Natural killer cell (primary cell): ENCODE results near the gene CILP2. TPM values are rescaled to one million over a fixed set of nuclear protein-coding genes. Genes with fewer than 3 reads are reported as not detected.
A peak's percentile ranks its signal among the peaks of the same experiment; 100 is the strongest.

Experiments used
- ATAC-seq, 3 donors: fragments of 150-1000 bp in 2 of 3; fragments of 200-7000 bp in 1 of 3; cut with Tn5 transposase; 1 replicate in 1 of 3; 2 replicates in 2 of 3; pipeline ENCODE4 v1.10.0; 2021; ENCODE audit warnings: mild to moderate bottlenecking in 2 of 3, moderate library complexity in 2 of 3
- DNase-seq, 2 donors: peaks; one replicate each; pipeline versions ENCODE4 v3.0.0 to v3.0.0-alpha.2; 2013 to 2021; ENCODE audit warnings: mixed read lengths in 1 of 2
- H3K27ac ChIP-seq: one replicate; pipeline ENCODE4 v1.5.1; 2013; ENCODE audit warnings: mild to moderate bottlenecking, low read length
- H3K27me3 ChIP-seq: one replicate; pipeline ENCODE4 v1.6.1; 2013; ENCODE audit warnings: low read length; ENCODE audit not compliant: control insufficient read depth, insufficient read depth
- H3K36me3 ChIP-seq: one replicate; pipeline ENCODE4 v1.6.1; 2013; ENCODE audit warnings: low read length; ENCODE audit not compliant: control insufficient read depth, insufficient read depth
- H3K4me1 ChIP-seq: one replicate; pipeline ENCODE4 v1.6.1; 2013; ENCODE audit warnings: low read length; ENCODE audit not compliant: control insufficient read depth, insufficient read depth
- H3K4me3 ChIP-seq: one replicate; pipeline ENCODE4 v1.5.1; 2013; ENCODE audit warnings: low read length
- H3K9me3 ChIP-seq: one replicate; pipeline ENCODE4 v1.6.1; 2013; ENCODE audit warnings: low read length; ENCODE audit not compliant: control insufficient read depth, insufficient read depth
- H3K27ac Mint-ChIP-seq, 2 donors: one replicate each; pipeline ENCODE4 v1.8.0; 2022; ENCODE audit warnings: mild to moderate bottlenecking in 2 of 2, mixed read lengths in 2 of 2, moderate library complexity in 1 of 2
- H3K27me3 Mint-ChIP-seq, 2 donors: one replicate each; pipeline ENCODE4 v1.8.0; 2022; ENCODE audit warnings: low read depth in 2 of 2, mixed read lengths in 2 of 2
- H3K36me3 Mint-ChIP-seq: one replicate; pipeline ENCODE4 v1.8.0; 2022; ENCODE audit warnings: mixed read lengths
- H3K4me1 Mint-ChIP-seq, 2 donors: one replicate each; pipeline ENCODE4 v1.8.0; 2022; ENCODE audit warnings: mixed read lengths in 2 of 2
- H3K4me3 Mint-ChIP-seq: one replicate; pipeline ENCODE4 v1.8.0; 2022; ENCODE audit warnings: mild to moderate bottlenecking, moderate library complexity, mixed read lengths
- H3K9me3 Mint-ChIP-seq, 2 donors: one replicate each; pipeline ENCODE4 v1.8.0; 2022; ENCODE audit warnings: mixed read lengths in 2 of 2
- CTCF ChIP-seq: fragments of 200-600 bp; IDR thresholded peaks from one replicate; pipeline ENCODE4 v1.8.0; 2022; ENCODE audit warnings: antibody characterized with exemption
- WGBS: methylation state at CpG from one replicate; pipeline ENCODE4 v1.1.7; 2013; ENCODE audit warnings: missing lambda C conversion rate; ENCODE audit not compliant: insufficient coverage; 5-methylcytosine and 5-hydroxymethylcytosine counted together
- intact Hi-C: fragments of 100-400 bp; cut with micrococcal nuclease; formaldehyde crosslinking; loops from one replicate; pipeline ENCODE4 v1.14.2; 2022
- total RNA-seq, 4 donors: library from RNA; stranded (reverse); fragments of 120-200 nt in 1 of 4; gene quantifications; one replicate each; pipeline versions ENCODE4 v1.2.3 to v1.2.4, GENCODE V29; 2013 to 2022

Gene CILP2
- total RNA-seq, 3 donors from 2014 or later (not counting 1 experiment from before 2014, with no cell fraction given), result 0.05 to 0.20 (median 0.11) TPM

DNA sequence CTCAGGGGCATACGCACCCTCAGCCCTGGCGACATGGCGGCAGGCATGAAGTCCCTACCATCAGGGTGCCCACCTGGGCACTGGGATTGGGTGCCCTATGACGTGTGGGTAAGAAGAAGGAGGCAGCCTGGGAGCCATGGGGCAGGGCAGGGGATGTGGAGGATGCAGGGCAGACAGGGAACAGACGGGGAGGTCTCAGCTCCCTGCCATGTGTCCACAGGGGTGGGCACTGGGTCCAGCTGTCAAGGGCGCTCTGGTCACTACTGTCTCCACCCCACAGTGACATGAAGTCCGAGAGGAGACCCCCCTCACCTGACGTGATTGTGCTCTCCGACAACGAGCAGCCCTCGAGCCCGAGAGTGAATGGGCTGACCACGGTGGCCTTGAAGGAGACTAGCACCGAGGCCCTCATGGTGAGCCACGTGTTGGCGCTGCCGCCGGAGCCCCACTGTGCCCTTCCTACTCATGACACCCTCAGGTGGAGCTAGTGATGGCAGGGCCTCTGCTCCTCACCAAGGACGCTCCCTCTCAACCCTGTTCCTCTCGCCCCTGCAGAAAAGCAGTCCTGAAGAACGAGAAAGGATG lies 45.9 kb upstream of the CILP2 start:
- DNase-seq (no peak), ATAC-seq (no peak)
- Histone ChIP-seq H3K4me1 (peaks cover 40% of the 10 kb centered on the region), H3K9me3 (no peaks in the 10 kb centered on the region), H3K27me3 (no peaks in the 10 kb centered on the region), H3K27ac (no peak overlapping the region), H3K4me3 (no peak overlapping the region), H3K36me3 (peaks cover 41% of the 10 kb centered on the region)
- H3K27me3 Mint-ChIP-seq, result no peaks in the 10 kb centered on the region
- H3K36me3 Mint-ChIP-seq, result no peaks in the 10 kb centered on the region
- no peak overlapping the region for H3K4me3 Mint-ChIP-seq
- 83% methylated on average over 21 of the region's 21 CpGs for WGBS
- H3K27ac Mint-ChIP-seq, result peak overlapping the region in 1 of 2 donors; percentile 40
- peaks cover 36 to 54% of the 10 kb centered on the region in 2 donors for H3K4me1 Mint-ChIP-seq
- intact Hi-C loops, result no loop called here
- no peak for TF ChIP-seq CTCF
- H3K9me3 Mint-ChIP-seq, result no peaks in the 10 kb centered on the region

GRCh38 chr19:19493841-19494546 lies 44.1 kb upstream of the CILP2 start:
- Histone ChIP-seq H3K9me3 (no peaks in the 10 kb centered on the region), H3K27me3 (no peaks in the 10 kb centered on the region), H3K27ac (no peak overlapping the region), H3K4me1 (peaks cover 30% of the 10 kb centered on the region), H3K4me3 (no peak overlapping the region), H3K36me3 (peaks cover 60% of the 10 kb centered on the region)
- TF ChIP-seq CTCF, result no peak
- no peaks in the 10 kb centered on the region for H3K9me3 Mint-ChIP-seq
- peaks cover 21 to 43% of the 10 kb centered on the region in 2 donors for H3K4me1 Mint-ChIP-seq
- 93% methylated on average over 15 of the region's 15 CpGs for WGBS
- H3K4me3 Mint-ChIP-seq, result no peak overlapping the region
- no peaks in the 10 kb centered on the region for H3K36me3 Mint-ChIP-seq
- intact Hi-C loops, result no loop called here
- DNase-seq (no peak), ATAC-seq (no peak)
- H3K27me3 Mint-ChIP-seq, result no peaks in the 10 kb centered on the region
- peak overlapping the region; percentile 31 to 41 for H3K27ac Mint-ChIP-seq

- Mint-ChIP-seq H3K4me1 (peaks cover 2 to 24% of the 10 kb centered on the region in 2 donors), H3K36me3 (no peaks in the 10 kb centered on the region), H3K27ac (peak overlapping the region; percentile 8 to 75), H3K27me3 (no peaks in the 10 kb centered on the region), H3K9me3 (no peaks in the 10 kb centered on the region), H3K4me3 (no peak overlapping the region)
- 96% methylated on average over 30 of the region's 30 CpGs for WGBS
- no peak for TF ChIP-seq CTCF
- Histone ChIP-seq H3K4me1 (peaks cover 12% of the 10 kb centered on the region), H3K9me3 (no peaks in the 10 kb centered on the region), H3K4me3 (no peak overlapping the region), H3K27ac (no peak overlapping the region), H3K27me3 (no peaks in the 10 kb centered on the region), H3K36me3 (peaks cover 77% of the 10 kb centered on the region)
- intact Hi-C loops, result no loop called here
- DNase-seq, result no peak
- no peak for ATAC-seq
These were observed 42.2 kb upstream of the CILP2 start for GRCh38 chr19:19495614-19496603.
